ENCODE results near the gene CHCHD6. TPM values are rescaled to one million over a fixed set of nuclear protein-coding genes. Genes with fewer than 3 reads are reported as not detected.

The CHCHD6 gene
- total and polyA plus RNA-seq, 2 of the 4 experiments (the other 2 are of a cell fraction): 18.8 to 28.9 TPM

- H2BK15ac ChIP-seq (ENCODE audit: low read depth, low read length): no peak overlapping the region
- H2BK120ac ChIP-seq (ENCODE audit: low read depth, low read length): no peak overlapping the region
- TF ChIP-seq CEBPB (IDR thresholded peaks at IDR 0.05; ENCODE audit: low read depth, low read length) (no peak), USF2 (IDR thresholded peaks at IDR 0.05; ENCODE audit: low read depth, low read length) (no peak), SMC3 (IDR thresholded peaks at IDR 0.05; ENCODE audit: low read depth, low read length) (no peak), MAFK (IDR thresholded peaks at IDR 0.05; ENCODE audit: low read depth, low read length) (peak; percentile 96)
- no peak overlapping the region for H3K56ac ChIP-seq (ENCODE audit: extremely low read depth, insufficient read depth, low read length)
- H4K5ac ChIP-seq (ENCODE audit: low read depth, low read length): no peak overlapping the region
- ChIA-PET POLR2A (ENCODE audit: unreplicated experiment) (no interaction called here), CTCF (no interaction called here)
- H3K9ac ChIP-seq (ENCODE audit: low read depth, low read length): no peak overlapping the region
- no peaks in the 10 kb centered on the region; the same call in 1 of the 2 replicates for H3K36me3 ChIP-seq (ENCODE audit: control insufficient read depth, insufficient read depth, low read length)
- no peak overlapping the region for H2BK5ac ChIP-seq (ENCODE audit: low read depth, low read length, poor library complexity, severe bottlenecking)
- H3K9me3 ChIP-seq (ENCODE audit: control insufficient read depth, insufficient read depth, low read length): no peaks in the 10 kb centered on the region
- H3K4me2 ChIP-seq (ENCODE audit: low read depth, low read length): no peak overlapping the region
- ATAC-seq (ENCODE audit: low read depth) (no peak), DNase-seq (no peak)
- no peaks in the 10 kb centered on the region for H4K20me1 ChIP-seq (ENCODE audit: insufficient read depth, low read length)
- no peak overlapping the region for H2AFZ ChIP-seq (replicated peaks; ENCODE audit: low read length, poor library complexity)
- no peak overlapping the region for H2BK20ac ChIP-seq (ENCODE audit: low read depth, low read length)
- in situ Hi-C loops (cut with MboI; ENCODE audit: low sequenced_read_pairs): no loop called here
- H3K14ac ChIP-seq (replicated peaks; ENCODE audit: low read depth, low read length): no peak overlapping the region
- H2AK9ac ChIP-seq (replicated peaks; ENCODE audit: low read depth, low read length, poor library complexity): peak overlapping the region; percentile 15
- H3K9me1 ChIP-seq (ENCODE audit: insufficient read depth, low read length): no peaks in the 10 kb centered on the region
- no peaks in the 10 kb centered on the region for H3K4me1 ChIP-seq (ENCODE audit: control insufficient read depth, insufficient read depth, low read length)
- intact Hi-C loops (cut with micrococcal nuclease): no loop called here
- peaks cover 0 to 2% of the 10 kb centered on the region in 2 experiments; a peak in 1 of 4 replicates for H3K79me1 ChIP-seq (ENCODE audit: low read depth in 1 of 2, low read length in 2 of 2)
- H3K18ac ChIP-seq (ENCODE audit: low read depth, low read length): no peak overlapping the region
- no peak overlapping the region for H3K27ac ChIP-seq (ENCODE audit: insufficient read depth, low read length)
- H3K27me3 ChIP-seq (ENCODE audit: control insufficient read depth, insufficient read depth, low read length): no peaks in the 10 kb centered on the region
- no peak overlapping the region for H3K23ac ChIP-seq (ENCODE audit: low read depth, low read length)
- H3K4me3 ChIP-seq (ENCODE audit: insufficient read depth, low read depth, low read length): no peak overlapping the region
- no TSS peak for BruUV-seq (replicated peaks)
- no peak overlapping the region for H2AK5ac ChIP-seq (ENCODE audit: low read depth, low read length)
- H4K91ac ChIP-seq (ENCODE audit: insufficient read depth, low read depth, low read length): no peak overlapping the region
- no peak overlapping the region for H4K8ac ChIP-seq (ENCODE audit: low read depth in 2 of 2, low read length in 2 of 2)
- 92% methylated on average over 4 of the region's 17 CpGs; no CpG with 5 or more reads in 1 of the 2 experiments for WGBS, 2 experiments (ENCODE audit: extremely low coverage in 2 of 2, insufficient read length in 1 of 2)
- H3K4ac ChIP-seq (ENCODE audit: low read depth, low read length): no peak overlapping the region
- dilution Hi-C loops (cut with HindIII; ENCODE audit: low sequenced_read_pairs, unreplicated experiment): no loop called here
These were observed 61.4 kb downstream of the CHCHD6 start for GRCh38 chr3:126765187-126766069.

Measured in IMR-90 (cell line).